ENCODE results near the gene PRSS33. TPM values are rescaled to one million over a fixed set of nuclear protein-coding genes. Genes with fewer than 3 reads are reported as not detected.

PRSS33 gene
- not detected in 2 replicates for total RNA-seq (2011; cell fraction: chromatin; rRNA removed; ENCODE audit: low replicate concordance)
- total RNA-seq (2011; cell fraction: nucleolus; rRNA removed) = not detected in 2 replicates
- not detected in 2 replicates for total RNA-seq (2011; cell fraction: nucleoplasm; rRNA removed)
- total RNA-seq (2014; rRNA removed) = not detected in 2 replicates
- not detected in 2 replicates for total RNA-seq (2014; rRNA removed; fragmentation: Illumina TruSeq; extraction: Trizol)
- not detected in 2 replicates for total RNA-seq (2015; rRNA removed; fragmentation: Illumina TruSeq; extraction: Trizol)
- not detected in 2 replicates for total RNA-seq (2021)
- not detected in 2 replicates for polyA plus RNA-seq (2011; rRNA removed)
- polyA plus RNA-seq (2011; cell fraction: cytosol; rRNA removed) = not detected in 2 replicates
- polyA plus RNA-seq (2011; cell fraction: nucleus; rRNA removed) = not detected in 2 replicates
- 0.06 TPM in 1 of 2 replicates, not detected in the other for polyA plus RNA-seq (2012)
- polyA plus RNA-seq (2014; fragmentation: Illumina TruSeq; extraction: Trizol) = not detected in 2 replicates
- polyA plus RNA-seq (2014; fragmentation: Nextera tagmentation; extraction: Ambion mirVana) = not detected
- not detected in 2 replicates for polyA plus RNA-seq (2014; rRNA removed)
- polyA minus RNA-seq (2011; rRNA and poly(A)+ RNA removed) = not detected in 2 replicates
- not detected in 2 replicates for polyA minus RNA-seq (2011; cell fraction: cytosol; rRNA and poly(A)+ RNA removed)
- not detected in 2 replicates for polyA minus RNA-seq (2011; cell fraction: nucleus; rRNA and poly(A)+ RNA removed)
- Bru-seq, nascent RNA = percentile 14 among the genes with signal in this experiment
- BruChase-seq, experiment 1, labeled RNA remaining after a 2-hour chase = not detected
- not detected for BruChase-seq, experiment 2, labeled RNA remaining after a 6-hour chase
- long read RNA-seq, experiment 1 = 0 reads
- long read RNA-seq, experiment 2 = 0 reads
- long read RNA-seq, experiment 3 = 0 reads

- POLR2A ChIA-PET = interaction anchor here (0.6 to 0.8 kb wide), 2 partner anchors 10 to 34 kb away, joined by 3 read pairs; no protein-coding TSS in a partner anchor
- TF ChIP-seq KDM1A (IDR thresholded peaks at IDR 0.05) = peak in 1 of 2 experiments; percentile 52; a peak in 1 of 4 replicates
- TF ChIP-seq SRSF7 (optimal IDR thresholded peaks at IDR 0.05; ENCODE audit: low read depth, low read length) = no peak
- Histone ChIP-seq H3K4me2 (ENCODE audit: insufficient read depth, low read length) (no peak within 1 kb of the TSS), H3K27ac (ENCODE audit: extremely low read depth, low read depth, low read length) (no peak within 1 kb of the TSS), H3K36me3 (ENCODE audit: control insufficient read depth, insufficient read depth, low read length) (no peaks in the 10 kb centered on the region), H3K4me3 (no peak within 1 kb of the TSS), H3K9ac (ENCODE audit: insufficient read depth in 1 of 2, low read depth in 2 of 2, low read length in 2 of 2) (0 out of 4 replicates have a peak within 1 kb of the TSS, but pooled peaks of 1 of the 2 experiments have one; percentile 36), H4K20me1 (replicated peaks; ENCODE audit: control insufficient read depth, insufficient read depth, low read length) (peaks cover 10% of the 10 kb centered on the region; the same call in 1 of the 2 replicates), H3K27me3 (ENCODE audit: control insufficient read depth in 2 of 2, insufficient read depth in 2 of 2, low read length in 2 of 2) (peaks cover 21 to 34% of the 10 kb centered on the region in 2 experiments; a peak in 4 of 5 replicates), H2AFZ (ENCODE audit: low read depth, low read length) (no peak within 1 kb of the TSS), H3K4me1 (replicated peaks in 1 of 2; ENCODE audit: control insufficient read depth in 2 of 2, insufficient read depth in 2 of 2, low read length in 2 of 2) (peaks cover 4 to 31% of the 10 kb centered on the region in 2 experiments; a peak in 4 of 5 replicates), H3K9me1 (ENCODE audit: control insufficient read depth, insufficient read depth, low read length) (no peaks in the 10 kb centered on the region), H3K9me3 (replicated peaks; ENCODE audit: control insufficient read depth, insufficient read depth, low read depth, low read length) (no peaks in the 10 kb centered on the region), H3K79me2 (ENCODE audit: control insufficient read depth, insufficient read depth, low read length) (no peaks in the 10 kb centered on the region)
- in situ Hi-C loops (cut with MboI) = no loop called here
- 2% methylated on average over 10 of the region's 10 CpGs for WGBS (ENCODE audit: insufficient coverage, low coverage, missing lambda C conversion rate)
- FAIRE-seq (no peak), ATAC-seq (no peak), DNase-seq (ENCODE audit: extremely low read depth in 1 of 4, low spot score in 3 of 4) (no peak)
- CTCF ChIA-PET (ENCODE audit: low intra/inter-chr PET ratio) = no interaction called here
- BruUV-seq (replicated peaks) = no TSS peak
- intact Hi-C loops (cut with micrococcal nuclease) = no loop called here
Observed at GRCh38 chr16:2787406-2787805, at the start of gene PRSS33. PRSS33 (minus strand) TSS chr16:2787560; CDS start chr16:2786547, 1,013 bp downstream.

Data from K562 (cell line).